ENCODE results near the gene PLEKHA6.

DNA sequence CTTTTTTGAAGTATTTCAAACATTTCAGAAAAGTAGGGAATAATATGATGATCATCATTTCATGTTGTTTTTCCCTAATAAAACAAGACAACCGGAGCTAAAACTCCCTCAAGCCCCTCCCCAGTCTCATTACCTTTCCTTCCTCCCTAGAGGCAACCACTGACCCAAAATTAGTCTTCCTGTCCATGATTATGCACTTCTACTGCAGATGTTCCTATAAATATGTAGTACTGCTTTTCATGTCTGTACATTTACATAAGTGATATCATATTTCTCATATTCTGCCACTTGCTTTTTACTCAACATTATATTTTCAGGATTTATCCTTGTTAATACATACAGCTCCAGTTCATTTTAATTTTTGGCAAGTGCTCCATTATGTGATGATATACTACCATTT lies 87.2 kb downstream of the PLEKHA6 start:
- no peak for TF ChIP-seq POLR2A (IDR thresholded peaks at IDR 0.05)
- TF ChIP-seq, protein P1, sequence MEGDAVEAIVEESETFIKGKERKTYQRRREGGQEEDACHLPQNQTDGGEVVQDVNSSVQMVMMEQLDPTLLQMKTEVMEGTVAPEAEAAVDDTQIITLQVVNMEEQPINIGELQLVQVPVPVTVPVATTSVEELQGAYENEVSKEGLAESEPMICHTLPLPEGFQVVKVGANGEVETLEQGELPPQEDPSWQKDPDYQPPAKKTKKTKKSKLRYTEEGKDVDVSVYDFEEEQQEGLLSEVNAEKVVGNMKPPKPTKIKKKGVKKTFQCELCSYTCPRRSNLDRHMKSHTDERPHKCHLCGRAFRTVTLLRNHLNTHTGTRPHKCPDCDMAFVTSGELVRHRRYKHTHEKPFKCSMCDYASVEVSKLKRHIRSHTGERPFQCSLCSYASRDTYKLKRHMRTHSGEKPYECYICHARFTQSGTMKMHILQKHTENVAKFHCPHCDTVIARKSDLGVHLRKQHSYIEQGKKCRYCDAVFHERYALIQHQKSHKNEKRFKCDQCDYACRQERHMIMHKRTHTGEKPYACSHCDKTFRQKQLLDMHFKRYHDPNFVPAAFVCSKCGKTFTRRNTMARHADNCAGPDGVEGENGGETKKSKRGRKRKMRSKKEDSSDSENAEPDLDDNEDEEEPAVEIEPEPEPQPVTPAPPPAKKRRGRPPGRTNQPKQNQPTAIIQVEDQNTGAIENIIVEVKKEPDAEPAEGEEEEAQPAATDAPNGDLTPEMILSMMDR (IDR thresholded peaks at IDR 0.05): no peak

Measured in testis (tissue), 2 donors.